Measurements from ENCODE around the gene SLC38A11. TPM values are rescaled to one million over a fixed set of nuclear protein-coding genes. Genes with fewer than 3 reads are reported as not detected.
"Not testable (repeated sequence)": the region's sequence is repeated elsewhere in the genome, so short reads cannot be mapped to it uniquely, and the experiment has no call there.

Gene SLC38A11, protein sequence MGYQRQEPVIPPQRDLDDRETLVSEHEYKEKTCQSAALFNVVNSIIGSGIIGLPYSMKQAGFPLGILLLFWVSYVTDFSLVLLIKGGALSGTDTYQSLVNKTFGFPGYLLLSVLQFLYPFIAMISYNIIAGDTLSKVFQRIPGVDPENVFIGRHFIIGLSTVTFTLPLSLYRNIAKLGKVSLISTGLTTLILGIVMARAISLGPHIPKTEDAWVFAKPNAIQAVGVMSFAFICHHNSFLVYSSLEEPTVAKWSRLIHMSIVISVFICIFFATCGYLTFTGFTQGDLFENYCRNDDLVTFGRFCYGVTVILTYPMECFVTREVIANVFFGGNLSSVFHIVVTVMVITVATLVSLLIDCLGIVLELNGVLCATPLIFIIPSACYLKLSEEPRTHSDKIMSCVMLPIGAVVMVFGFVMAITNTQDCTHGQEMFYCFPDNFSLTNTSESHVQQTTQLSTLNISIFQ
- polyA plus RNA-seq (2011; rRNA removed) (0.16 and 0.52 TPM in 2 replicates), polyA minus RNA-seq (2011; rRNA and poly(A)+ RNA removed) (not detected in 2 replicates)

DNA sequence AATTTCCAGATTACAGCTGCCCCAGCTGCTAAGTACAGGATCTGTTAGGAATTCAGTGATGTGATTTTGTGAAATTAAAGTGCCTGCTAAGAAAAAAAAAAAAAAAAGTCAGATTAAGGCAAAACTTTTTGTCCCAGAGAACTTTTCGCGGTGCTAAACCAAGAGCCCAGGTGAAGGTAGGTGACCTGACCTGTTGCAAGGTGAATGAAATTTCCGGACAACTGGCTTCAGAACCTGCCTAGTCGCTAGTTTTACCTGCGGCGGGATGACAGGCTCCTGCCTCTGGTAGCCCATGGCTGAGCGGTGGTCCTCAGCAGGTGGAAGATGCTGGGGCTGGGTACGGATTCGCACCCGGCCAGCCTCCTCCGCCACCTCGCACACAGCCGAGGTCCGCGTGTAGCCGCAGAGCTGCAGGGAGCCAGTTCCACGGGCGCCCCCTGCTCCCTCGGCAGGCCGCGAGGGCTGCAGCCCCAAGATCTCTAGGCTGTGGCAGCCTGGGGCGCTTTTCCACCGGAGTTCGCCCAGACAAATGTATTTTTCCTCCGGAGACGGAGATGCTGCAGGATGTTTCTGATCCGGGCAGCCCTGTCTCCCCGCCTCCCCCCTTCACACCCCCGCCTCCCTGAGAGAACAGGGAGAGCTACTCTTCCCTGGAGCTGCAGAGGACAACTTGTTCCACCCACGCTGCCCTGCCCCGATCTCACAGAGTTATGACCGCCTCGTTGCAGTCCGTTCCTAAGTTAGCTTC is at the start of gene SLC38A11:
Gene SLC38A11, minus strand, starts transcription at position 572 of the 748 bp plus-strand sequence. Its CDS starts 278 bp downstream, at position 294.
- no peak for DNase-seq (ENCODE audit: low read depth, low spot score)
- CTCF ChIA-PET: interaction anchor here (0.6 to 1.2 kb wide), 7 partner anchors 11 to 113 kb away, joined by 3 to 6 read pairs (median 4); partner anchors contain the start of gene COBLL1

DNA sequence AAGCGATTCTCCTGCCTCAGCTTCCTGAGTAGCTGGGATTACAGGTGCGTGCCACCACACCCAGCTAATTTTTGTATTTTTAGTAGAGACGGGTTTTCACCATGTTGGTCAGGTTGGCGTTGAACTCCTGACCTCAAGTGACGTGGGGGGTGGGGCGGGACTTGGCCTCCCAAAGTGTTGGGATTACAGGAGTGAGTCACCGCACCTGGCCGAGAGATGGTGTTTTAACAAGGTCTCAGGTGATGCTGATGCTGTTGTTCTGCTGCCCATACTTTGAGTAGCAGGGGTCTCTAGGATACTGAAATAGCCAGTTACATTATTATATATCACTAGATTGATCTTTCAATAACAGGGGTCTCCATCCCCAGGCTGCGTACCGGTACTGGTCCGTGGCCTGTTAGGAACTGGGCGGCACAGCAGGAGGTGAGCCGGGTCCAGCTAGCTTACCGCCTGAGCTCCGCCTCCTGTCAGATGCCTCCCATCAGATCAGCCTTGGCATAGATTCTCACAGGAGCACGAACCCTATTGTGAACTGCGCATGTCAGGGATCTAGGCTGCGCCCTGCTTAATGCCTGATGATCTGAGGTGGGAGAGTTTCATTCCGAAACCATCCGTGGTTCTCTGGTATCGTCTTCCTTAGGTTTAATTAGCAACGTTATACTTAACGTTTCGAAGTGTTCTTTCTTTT is 48.3 kb upstream of the SLC38A11 start:
- DNase-seq (ENCODE audit: low read depth, low spot score): no peak
- Histone ChIP-seq H3K9me3 (ENCODE audit: control insufficient read depth, insufficient read depth, low read length) (no peaks in the 10 kb centered on the region), H3K27ac (ENCODE audit: low read depth, low read length) (no peak overlapping the region), H3K4me3 (ENCODE audit: low read depth, low read length) (no peak overlapping the region), H3K27me3 (ENCODE audit: control insufficient read depth, insufficient read depth, low read length) (no peaks in the 10 kb centered on the region)
- POLR2A ChIA-PET: no interaction called here
- TF ChIP-seq, protein P1, sequence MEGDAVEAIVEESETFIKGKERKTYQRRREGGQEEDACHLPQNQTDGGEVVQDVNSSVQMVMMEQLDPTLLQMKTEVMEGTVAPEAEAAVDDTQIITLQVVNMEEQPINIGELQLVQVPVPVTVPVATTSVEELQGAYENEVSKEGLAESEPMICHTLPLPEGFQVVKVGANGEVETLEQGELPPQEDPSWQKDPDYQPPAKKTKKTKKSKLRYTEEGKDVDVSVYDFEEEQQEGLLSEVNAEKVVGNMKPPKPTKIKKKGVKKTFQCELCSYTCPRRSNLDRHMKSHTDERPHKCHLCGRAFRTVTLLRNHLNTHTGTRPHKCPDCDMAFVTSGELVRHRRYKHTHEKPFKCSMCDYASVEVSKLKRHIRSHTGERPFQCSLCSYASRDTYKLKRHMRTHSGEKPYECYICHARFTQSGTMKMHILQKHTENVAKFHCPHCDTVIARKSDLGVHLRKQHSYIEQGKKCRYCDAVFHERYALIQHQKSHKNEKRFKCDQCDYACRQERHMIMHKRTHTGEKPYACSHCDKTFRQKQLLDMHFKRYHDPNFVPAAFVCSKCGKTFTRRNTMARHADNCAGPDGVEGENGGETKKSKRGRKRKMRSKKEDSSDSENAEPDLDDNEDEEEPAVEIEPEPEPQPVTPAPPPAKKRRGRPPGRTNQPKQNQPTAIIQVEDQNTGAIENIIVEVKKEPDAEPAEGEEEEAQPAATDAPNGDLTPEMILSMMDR (IDR thresholded peaks at IDR 0.05; ENCODE audit: low read depth, low read length): no peak
- CTCF ChIA-PET: interaction anchor here (1.0 to 2.6 kb wide), 4 partner anchors 11 to 200 kb away, joined by 3 to 14 read pairs (median 12); partner anchors contain the start of gene SCN3A

More for the DNA sequence above, at the start of gene SLC38A11:
- Histone ChIP-seq H3K4me3 (ENCODE audit: low read depth, low read length) (peak within 1 kb of the TSS; percentile 52), H3K9me3 (ENCODE audit: control insufficient read depth, insufficient read depth, low read length) (no peaks in the 10 kb centered on the region), H3K27ac (ENCODE audit: low read depth, low read length) (no peak within 1 kb of the TSS), H3K27me3 (ENCODE audit: control insufficient read depth, insufficient read depth, low read length) (no peaks in the 10 kb centered on the region)
- TF ChIP-seq, protein P1 (IDR thresholded peaks at IDR 0.05; ENCODE audit: low read depth, low read length): 0 out of 2 replicates have a peak, but pooled peaks have one; percentile 10
- POLR2A ChIA-PET: no interaction called here

DNA sequence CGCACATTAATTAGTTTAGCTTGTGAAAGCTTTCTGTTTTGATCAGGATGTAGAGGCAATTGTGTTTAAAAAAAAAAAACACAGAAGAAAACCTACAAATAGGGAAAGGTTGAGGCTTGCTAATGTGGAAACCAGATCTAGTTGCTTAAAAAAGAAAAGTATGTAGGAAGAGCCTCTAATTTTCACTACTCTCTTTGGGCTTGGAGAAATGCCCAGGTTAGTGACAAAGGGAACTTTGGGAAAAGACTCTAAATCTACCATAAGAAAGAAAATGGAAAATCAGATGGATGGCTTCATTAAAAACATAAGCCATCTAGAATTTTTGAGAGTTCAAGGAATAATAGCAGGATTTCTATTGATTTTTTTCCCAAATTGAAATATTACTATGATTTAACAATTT is 47.3 kb upstream of the SLC38A11 start:
- no peaks in the 10 kb centered on the region for H3K27me3 ChIP-seq (ENCODE audit: control insufficient read depth, insufficient read depth, low read length)
- H3K9me3 ChIP-seq (ENCODE audit: control insufficient read depth, insufficient read depth, low read length): no peaks in the 10 kb centered on the region
- no peak overlapping the region for H3K27ac ChIP-seq (ENCODE audit: low read depth, low read length)
- DNase-seq (ENCODE audit: low read depth, low spot score): no peak
- TF ChIP-seq, protein P1 (IDR thresholded peaks at IDR 0.05; ENCODE audit: low read depth, low read length): no peak
- no peak overlapping the region for H3K4me3 ChIP-seq (ENCODE audit: low read depth, low read length)
- CTCF ChIA-PET: interaction anchor here (1.2 to 2.6 kb wide), 4 partner anchors 10 to 201 kb away, joined by 4 to 14 read pairs (median 12); partner anchors contain the start of gene SCN3A
- POLR2A ChIA-PET: no interaction called here

DNA sequence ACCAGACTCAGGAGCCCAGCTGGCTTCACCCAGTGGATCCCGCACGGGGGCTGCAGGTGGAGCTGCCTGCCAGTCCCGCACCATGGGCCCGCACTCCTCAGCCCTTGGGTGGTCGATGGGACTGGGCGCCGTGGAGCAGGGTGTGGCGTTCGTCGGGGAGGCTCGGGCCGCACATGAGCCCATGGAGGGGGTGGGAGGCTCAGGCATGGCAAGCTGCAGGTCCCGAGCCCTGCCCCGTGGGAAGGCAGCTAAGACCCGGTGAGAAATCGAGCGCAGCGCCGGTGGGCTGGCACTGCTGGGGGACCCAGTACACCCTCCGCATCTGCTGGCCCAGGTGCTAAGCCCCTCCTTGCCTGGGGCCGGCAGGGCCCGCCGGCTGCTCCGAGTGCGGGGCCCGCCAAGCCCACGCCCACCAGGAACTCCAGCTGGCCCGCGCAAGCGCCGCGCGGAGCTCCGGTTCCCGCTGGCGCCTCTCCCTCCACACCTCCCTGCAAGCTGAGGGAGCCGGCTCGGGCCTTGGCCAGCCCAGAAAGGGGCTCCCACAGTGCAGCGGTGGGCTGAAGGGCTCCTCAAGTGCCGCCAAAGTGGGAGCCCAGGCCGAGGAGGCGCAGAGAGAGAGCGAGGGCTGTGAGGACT is 39.5 kb upstream of the SLC38A11 start:
- H3K4me3 ChIP-seq (ENCODE audit: low read depth, low read length); H3K27me3 ChIP-seq (ENCODE audit: control insufficient read depth, insufficient read depth, low read length); H3K9me3 ChIP-seq (ENCODE audit: control insufficient read depth, insufficient read depth, low read length); H3K27ac ChIP-seq (ENCODE audit: low read depth, low read length); DNase-seq (ENCODE audit: low read depth, low spot score); POLR2A ChIA-PET: not testable (repeated sequence)
- CTCF ChIA-PET: interaction anchor here (2.9 to 5.7 kb wide), 4 partner anchors 20 to 299 kb away, joined by 21 to 126 read pairs (median 36); partner anchors contain the start of gene SCN3A
